GM10248 (cell line): ENCODE measurements around the gene MRS2.
A peak's percentile ranks its signal among the peaks of the same experiment; 100 is the strongest.

Experiments used
- CTCF ChIA-PET: fragments of 300-600 bp; sonication (Branson Sonifier 250); formaldehyde crosslinking; extraction: SDS; loops from one replicate; lab custom pipeline; 2021; ENCODE audit warnings: antibody characterized with exemption; lab: Yijun Ruan, JAX
- POLR2A ChIA-PET: fragments of 350-650 bp; sonication (Branson Sonifier 250); formaldehyde crosslinking; extraction: SDS; loops from one replicate; lab custom pipeline; 2020; ENCODE audit warnings: antibody characterized with exemption; lab: Yijun Ruan, JAX
- DNase-seq: peaks from one replicate; pipeline ENCODE4 v3.0.0; 2012; ENCODE audit errors: extremely low spot score
- TF ChIP-seq, protein P1 (sequence below): IDR thresholded peaks from 2 replicates; pipeline ENCODE4 v1.5.1; 2012; ENCODE audit warnings: mild to moderate bottlenecking, low read depth; ENCODE audit errors: extremely low read depth, missing control alignments, control extremely low read depth

MRS2 gene, protein sequence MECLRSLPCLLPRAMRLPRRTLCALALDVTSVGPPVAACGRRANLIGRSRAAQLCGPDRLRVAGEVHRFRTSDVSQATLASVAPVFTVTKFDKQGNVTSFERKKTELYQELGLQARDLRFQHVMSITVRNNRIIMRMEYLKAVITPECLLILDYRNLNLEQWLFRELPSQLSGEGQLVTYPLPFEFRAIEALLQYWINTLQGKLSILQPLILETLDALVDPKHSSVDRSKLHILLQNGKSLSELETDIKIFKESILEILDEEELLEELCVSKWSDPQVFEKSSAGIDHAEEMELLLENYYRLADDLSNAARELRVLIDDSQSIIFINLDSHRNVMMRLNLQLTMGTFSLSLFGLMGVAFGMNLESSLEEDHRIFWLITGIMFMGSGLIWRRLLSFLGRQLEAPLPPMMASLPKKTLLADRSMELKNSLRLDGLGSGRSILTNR

DNA sequence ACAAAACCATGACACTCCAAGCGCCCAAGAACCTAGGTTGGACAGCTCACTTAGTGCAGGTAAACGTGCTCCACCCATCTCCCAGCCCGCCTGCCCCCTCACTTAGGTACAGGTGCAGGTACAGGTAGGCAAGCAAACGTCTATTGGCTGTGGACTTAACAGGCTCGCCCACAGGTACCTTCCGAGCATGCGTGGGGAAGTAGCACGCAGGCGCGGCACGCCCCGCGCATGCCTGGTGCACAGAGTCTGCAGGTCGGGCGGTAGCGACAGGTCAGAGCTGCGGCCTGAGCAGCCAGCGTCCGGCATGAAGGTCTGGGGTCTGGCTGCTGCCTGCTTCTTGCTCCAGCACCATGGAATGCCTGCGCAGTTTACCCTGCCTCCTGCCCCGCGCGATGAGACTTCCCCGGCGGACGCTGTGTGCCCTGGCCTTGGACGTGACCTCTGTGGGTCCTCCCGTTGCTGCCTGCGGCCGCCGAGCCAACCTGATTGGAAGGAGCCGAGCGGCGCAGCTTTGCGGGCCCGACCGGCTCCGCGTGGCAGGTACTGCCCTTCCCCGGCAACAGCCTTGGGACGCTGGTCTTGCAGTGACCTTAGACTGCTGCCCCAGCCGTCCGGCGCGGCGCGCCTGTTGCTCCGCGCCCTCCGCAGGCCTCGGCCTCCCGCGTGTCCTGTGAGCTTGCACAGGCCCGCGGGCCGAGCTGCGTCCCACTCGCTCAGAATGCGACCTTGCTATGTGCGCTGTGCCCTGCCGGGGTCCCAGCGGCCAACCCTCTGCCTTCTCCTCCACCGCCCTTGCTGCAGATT, at the start of gene MRS2:
Gene MRS2, plus strand, starts transcription at position 240 of the 804 bp plus-strand sequence. Its CDS starts 111 bp downstream, at position 351.
- peak; percentile 91 for DNase-seq
- TF ChIP-seq, protein P1, sequence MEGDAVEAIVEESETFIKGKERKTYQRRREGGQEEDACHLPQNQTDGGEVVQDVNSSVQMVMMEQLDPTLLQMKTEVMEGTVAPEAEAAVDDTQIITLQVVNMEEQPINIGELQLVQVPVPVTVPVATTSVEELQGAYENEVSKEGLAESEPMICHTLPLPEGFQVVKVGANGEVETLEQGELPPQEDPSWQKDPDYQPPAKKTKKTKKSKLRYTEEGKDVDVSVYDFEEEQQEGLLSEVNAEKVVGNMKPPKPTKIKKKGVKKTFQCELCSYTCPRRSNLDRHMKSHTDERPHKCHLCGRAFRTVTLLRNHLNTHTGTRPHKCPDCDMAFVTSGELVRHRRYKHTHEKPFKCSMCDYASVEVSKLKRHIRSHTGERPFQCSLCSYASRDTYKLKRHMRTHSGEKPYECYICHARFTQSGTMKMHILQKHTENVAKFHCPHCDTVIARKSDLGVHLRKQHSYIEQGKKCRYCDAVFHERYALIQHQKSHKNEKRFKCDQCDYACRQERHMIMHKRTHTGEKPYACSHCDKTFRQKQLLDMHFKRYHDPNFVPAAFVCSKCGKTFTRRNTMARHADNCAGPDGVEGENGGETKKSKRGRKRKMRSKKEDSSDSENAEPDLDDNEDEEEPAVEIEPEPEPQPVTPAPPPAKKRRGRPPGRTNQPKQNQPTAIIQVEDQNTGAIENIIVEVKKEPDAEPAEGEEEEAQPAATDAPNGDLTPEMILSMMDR: no peak
- CTCF ChIA-PET: interaction anchor here (1.0 to 1.8 kb wide), 4 partner anchors 10 to 120 kb away, joined by 3 to 5 read pairs (median 4); no protein-coding TSS in a partner anchor
- POLR2A ChIA-PET: no interaction called here

DNA sequence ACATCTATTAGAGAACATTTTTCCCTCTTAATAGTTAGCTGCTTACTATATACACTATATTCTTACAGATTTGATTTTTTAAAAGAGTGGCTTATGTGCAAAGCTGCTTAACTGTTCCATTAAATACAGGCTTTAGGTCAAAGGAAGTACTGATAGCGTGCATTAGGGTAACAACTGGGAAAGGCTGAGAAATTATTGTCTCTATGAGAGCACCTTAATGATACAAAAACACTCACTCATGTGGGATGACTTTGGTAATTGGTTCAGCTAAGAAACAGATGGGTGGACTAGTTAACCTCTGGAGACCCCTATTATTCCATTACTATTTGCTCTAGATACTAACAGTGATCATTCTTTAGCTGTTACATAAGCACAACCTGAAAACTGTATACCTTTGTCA, 48.9 kb upstream of the MRS2 start:
- ChIA-PET CTCF (interaction anchor here (0.8 to 1.3 kb wide), 2 partner anchors 10 to 29 kb away, joined by 3 to 5 read pairs; no protein-coding TSS in a partner anchor), POLR2A (no interaction called here)
- no peak for DNase-seq
- TF ChIP-seq, protein P1: no peak

DNA sequence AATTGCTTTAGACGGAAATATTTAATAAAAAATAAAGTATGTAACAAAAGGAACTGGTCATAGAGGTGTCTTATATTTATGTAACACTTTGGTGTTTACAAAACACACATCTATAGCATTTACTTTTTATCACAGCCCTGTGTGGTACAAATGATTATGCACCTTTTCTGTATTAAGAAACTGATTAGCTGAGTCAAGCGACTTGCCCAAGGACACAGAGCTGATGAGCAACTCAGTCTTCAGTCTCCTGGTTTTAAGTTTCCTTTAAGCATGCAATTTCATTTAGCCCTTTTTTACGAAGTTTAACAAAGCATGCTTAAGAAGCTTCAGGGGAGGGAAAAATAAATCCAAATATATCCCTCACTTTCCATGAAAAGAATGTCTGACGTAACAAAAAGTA, 47.3 kb upstream of the MRS2 start:
- no peak for DNase-seq
- ChIA-PET CTCF (interaction anchor here (1.0 kb wide), 1 partner anchor 12 kb away, joined by 3 read pairs; no protein-coding TSS in a partner anchor), POLR2A (no interaction called here)
- TF ChIP-seq, protein P1: no peak

DNA sequence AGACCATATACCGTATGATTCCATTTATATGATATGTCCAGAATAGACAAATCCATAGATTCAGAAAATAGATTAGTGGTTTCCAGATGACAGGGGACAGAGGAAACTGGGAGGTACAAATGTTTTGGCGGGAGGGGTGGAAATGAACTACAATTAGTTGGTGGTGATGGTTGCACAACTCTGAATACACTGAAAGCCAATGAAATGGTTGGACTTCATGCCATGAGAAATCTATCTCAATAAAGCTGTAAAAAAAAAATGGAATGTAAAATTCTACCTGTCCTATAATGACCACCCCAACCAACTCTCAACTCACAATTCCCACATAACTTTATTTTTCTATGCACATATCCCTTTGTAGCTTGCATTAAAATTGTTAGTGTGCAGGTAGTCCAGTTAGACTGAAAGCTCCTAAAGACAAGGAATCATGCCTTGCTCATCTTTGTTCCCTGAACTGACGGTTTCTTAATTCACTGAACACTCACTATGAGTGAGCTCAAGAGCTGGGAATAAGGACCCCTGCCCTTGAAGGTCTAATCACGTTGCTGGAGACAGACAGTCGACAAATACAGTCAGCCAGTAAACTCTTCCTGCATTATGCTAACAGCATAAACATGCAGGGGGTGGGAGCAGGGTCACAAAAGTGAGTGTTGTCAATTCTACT, 46.3 kb upstream of the MRS2 start:
- CTCF ChIA-PET: interaction anchor here (1.0 kb wide), 1 partner anchor 13 kb away, joined by 3 read pairs; no protein-coding TSS in a partner anchor
- POLR2A ChIA-PET: no interaction called here
- DNase-seq: no peak
- TF ChIP-seq, protein P1: no peak

DNA sequence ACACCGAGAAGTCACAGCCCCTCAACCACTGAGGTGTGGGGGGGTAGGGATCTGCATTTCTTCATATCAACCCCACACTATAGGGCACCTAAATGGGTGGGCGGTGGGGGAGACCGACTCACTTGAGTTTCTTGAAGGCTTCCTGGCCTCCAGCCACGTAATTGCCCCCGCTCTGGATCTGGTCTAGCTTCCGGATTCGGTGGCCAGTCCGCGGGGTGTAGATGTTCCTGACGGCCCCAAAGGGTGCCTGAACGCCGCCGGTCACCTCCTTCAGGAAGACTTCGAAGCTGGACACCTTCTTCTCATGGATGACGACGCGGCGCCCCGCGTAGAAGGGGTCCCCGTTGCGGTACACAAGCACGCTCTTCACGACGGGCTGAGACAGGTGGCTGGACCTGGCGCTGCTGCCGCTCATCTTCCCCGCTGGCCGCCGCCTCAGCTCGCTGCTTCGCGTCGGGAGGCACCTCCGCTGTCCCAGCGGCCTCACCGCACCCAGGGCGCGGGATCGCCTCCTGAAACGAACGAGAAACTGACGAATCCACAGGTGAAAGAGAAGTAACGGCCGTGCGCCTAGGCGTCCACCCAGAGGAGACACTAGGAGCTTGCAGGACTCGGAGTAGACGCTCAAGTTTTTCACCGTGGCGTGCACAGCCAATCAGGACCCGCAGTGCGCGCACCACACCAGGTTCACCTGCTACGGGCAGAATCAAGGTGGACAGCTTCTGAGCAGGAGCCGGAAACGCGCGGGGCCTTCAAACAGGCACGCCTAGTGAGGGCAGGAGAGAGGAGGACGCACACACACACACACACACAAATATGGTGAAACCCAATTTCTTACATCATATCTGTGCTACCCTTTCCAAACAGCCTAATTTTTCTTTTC, 45.2 kb upstream of the MRS2 start, which contains the start of gene DCDC2:
Gene DCDC2, minus strand, starts transcription at position 724 of the 883 bp plus-strand sequence. Its CDS starts 309 bp downstream, at position 415.
- ChIA-PET CTCF (interaction anchor here (1.1 to 1.2 kb wide), 3 partner anchors 9 to 74 kb away, joined by 3 to 4 read pairs (median 3); no protein-coding TSS in a partner anchor), POLR2A (no interaction called here)
- peak; percentile 20 for DNase-seq
- TF ChIP-seq, protein P1: no peak
